Dendritic cell treated with granulocyte-macrophage colony-stimulating factor and Interleukin-4, amounts not matched to agents 40 ng/mL and 50 ng/mL, for 4 days (primary cell): ENCODE measurements around the gene GPSM1.

Experiments
- H3K27ac Mint-ChIP-seq: one replicate; pipeline ENCODE4 v1.8.0; 2022; ENCODE audit warnings: mild to moderate bottlenecking, mixed read lengths
- H3K27me3 Mint-ChIP-seq: one replicate; pipeline ENCODE4 v1.8.0; 2022; ENCODE audit warnings: mild to moderate bottlenecking, mixed read lengths
- H3K36me3 Mint-ChIP-seq: one replicate; pipeline ENCODE4 v1.8.0; 2022; ENCODE audit warnings: low read depth, mixed read lengths
- H3K4me1 Mint-ChIP-seq: one replicate; pipeline ENCODE4 v1.8.0; 2022; ENCODE audit warnings: low read depth, mixed read lengths
- H3K4me3 Mint-ChIP-seq: one replicate; pipeline ENCODE4 v1.8.0; 2022; ENCODE audit warnings: mild to moderate bottlenecking, moderate library complexity, mixed read lengths
- H3K9me3 Mint-ChIP-seq: one replicate; pipeline ENCODE4 v1.8.0; 2022; ENCODE audit warnings: mixed read lengths
- intact Hi-C: fragments of 100-400 bp; cut with micrococcal nuclease; formaldehyde crosslinking; loops from one replicate; pipeline ENCODE4 v1.15.0; 2022

The GPSM1 gene

DNA sequence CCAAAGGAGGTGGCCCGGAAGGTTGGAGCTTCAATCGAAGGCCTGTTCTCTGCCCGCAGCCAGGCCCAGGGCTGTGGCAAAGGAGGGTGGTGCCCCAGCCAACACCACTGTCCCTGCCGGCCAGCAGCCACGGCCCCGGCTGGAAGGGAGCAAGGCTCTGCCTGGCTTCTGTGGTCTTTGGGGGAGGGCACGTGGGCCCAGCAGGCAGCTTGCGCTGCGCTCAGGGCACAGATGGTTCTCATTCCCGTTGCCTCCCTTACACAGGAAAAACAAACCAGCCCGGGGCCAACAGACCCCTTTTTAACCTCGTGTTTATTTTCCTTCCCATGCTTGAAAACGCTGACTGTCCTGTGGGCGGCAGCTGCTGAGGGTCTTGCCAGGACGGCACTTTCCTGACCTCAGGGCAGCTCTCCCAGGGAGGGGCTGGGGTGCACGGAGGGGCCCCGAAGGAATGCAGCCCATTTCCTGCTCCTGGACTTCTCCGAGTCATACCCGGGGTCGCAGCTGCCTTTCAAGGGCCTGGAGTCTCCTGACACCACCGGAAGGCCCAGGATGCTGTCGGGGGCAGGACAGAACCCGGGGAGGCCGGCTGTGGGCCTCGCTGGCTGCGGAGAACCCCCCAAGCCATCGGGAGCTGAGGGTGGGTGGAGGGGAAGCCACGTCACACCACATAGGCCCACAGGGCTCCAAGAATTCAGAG lies 1.1 kb upstream of the GPSM1 start:
- H3K27ac Mint-ChIP-seq, result no peak overlapping the region
- peaks cover 13% of the 10 kb centered on the region for H3K4me1 Mint-ChIP-seq
- no peaks in the 10 kb centered on the region for H3K36me3 Mint-ChIP-seq
- H3K9me3 Mint-ChIP-seq, result no peaks in the 10 kb centered on the region
- intact Hi-C loops, result no loop called here
- H3K27me3 Mint-ChIP-seq, result peaks cover 42% of the 10 kb centered on the region
- H3K4me3 Mint-ChIP-seq, result no peak overlapping the region

DNA sequence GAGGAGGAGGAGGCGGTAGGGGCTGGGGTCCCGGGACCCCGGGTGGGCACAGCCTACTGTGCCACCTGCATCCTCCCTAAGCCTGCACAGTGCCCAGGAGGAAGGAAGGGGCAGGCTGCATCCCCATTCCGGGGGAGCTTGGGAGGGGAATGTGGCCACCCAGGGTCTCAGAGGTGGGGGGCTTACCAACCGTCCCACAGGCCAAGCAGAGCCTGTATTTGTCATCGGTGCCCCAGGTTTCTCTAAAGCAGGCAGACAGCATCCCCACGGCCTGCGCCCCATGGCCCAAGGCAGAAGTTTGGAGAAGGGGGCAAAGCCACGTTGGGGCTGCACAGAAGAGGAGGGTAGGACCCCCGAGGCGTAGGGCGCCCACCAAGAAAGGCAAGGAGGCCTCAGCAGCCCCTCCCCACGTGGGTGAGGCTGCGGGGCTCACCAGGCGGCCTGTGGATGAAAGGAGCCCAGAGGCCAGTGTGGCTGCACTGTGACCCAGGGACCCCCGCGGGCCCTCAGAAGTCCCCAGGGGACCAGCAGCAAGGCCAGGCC lies 507 bp upstream of the GPSM1 start:
- Mint-ChIP-seq H3K9me3 (no peaks in the 10 kb centered on the region), H3K27ac (no peak overlapping the region), H3K27me3 (peaks cover 42% of the 10 kb centered on the region), H3K36me3 (no peaks in the 10 kb centered on the region), H3K4me3 (peak overlapping the region; percentile 53), H3K4me1 (peaks cover 13% of the 10 kb centered on the region)
- intact Hi-C loops, result no loop called here

DNA sequence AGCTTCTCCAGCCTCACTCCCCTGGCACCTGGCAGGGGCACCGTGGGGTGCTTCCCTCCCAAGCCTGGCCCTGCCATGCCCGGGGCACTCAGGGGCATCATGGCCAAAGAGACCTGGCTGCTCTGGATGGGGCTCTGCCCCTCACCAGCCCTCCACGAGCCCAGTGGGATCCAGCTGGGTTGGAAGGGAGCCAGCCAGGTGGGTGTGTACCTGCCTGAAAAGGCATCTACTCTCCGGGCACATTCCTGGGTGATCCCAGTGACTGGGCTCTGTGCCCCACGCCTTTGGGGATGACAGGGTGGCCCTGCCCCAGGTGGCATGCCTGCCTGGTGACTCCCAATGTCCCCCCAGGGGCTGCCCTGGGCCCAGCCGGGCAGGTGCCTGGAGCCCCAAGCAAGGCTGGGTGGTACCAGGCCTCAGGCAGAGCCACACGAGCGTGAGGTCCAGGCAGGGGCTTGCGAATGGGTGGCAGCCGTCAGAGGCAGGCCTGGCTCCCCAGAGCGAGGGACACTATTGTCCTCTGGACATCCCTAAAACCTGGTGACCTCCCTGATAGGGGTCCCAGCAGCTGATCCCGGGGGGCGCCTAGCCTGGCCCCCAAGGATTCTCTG lies 777 bp downstream of the GPSM1 start:
- Mint-ChIP-seq H3K9me3 (no peaks in the 10 kb centered on the region), H3K4me1 (peaks cover 13% of the 10 kb centered on the region), H3K27ac (no peak overlapping the region), H3K4me3 (peak overlapping the region; percentile 39), H3K36me3 (no peaks in the 10 kb centered on the region), H3K27me3 (peaks cover 34% of the 10 kb centered on the region)
- intact Hi-C loops, result no loop called here

DNA sequence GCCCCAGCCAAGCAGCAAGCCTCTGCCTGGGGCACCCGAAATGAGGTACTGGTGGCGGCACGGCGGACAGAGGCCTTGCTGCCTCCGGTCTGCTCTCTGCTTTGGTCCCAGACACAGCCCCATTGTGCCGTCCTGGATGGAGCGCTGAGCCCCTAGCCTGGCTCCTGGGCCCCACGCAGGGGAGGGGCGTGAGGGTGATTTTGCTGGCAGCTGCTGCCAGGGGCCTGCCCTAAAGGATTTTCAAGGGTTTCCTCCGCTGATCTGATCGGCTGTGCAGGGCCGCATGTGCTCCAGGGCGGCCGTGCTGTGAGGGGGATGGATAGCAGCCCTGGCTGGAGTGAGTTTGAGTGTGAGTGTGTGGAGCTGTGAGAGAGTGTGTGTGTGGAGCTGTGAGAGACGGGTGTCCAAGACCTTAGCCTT lies 1.3 kb downstream of the GPSM1 start:
- Mint-ChIP-seq H3K4me3 (peak overlapping the region; percentile 39), H3K27ac (no peak overlapping the region), H3K36me3 (no peaks in the 10 kb centered on the region), H3K9me3 (no peaks in the 10 kb centered on the region), H3K4me1 (peaks cover 13% of the 10 kb centered on the region), H3K27me3 (peaks cover 30% of the 10 kb centered on the region)
- intact Hi-C loops, result no loop called here

DNA sequence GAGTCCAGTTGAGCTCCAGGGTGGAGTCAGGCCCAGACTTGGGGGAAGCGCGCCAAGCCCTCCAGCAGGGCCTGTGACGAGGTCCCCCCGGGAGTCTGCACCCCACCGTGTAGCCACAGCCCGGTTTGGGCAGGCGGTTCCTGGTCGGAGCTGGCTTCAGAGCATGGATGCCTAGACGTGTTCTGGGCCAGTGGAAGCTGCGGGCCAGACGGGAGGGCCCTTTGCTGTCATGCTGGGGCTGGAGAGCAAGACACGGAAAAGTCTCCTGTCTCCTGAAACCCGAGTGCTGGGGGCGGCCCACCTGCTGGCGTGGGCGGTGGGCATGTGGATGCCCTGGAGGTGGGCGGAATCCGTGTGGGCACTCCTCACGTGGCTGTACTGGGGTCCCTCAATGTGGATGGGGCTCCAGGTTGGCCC lies 1.9 kb downstream of the GPSM1 start:
- intact Hi-C loops, result no loop called here
- Mint-ChIP-seq H3K4me3 (no peak overlapping the region), H3K27me3 (peaks cover 27% of the 10 kb centered on the region)

DNA sequence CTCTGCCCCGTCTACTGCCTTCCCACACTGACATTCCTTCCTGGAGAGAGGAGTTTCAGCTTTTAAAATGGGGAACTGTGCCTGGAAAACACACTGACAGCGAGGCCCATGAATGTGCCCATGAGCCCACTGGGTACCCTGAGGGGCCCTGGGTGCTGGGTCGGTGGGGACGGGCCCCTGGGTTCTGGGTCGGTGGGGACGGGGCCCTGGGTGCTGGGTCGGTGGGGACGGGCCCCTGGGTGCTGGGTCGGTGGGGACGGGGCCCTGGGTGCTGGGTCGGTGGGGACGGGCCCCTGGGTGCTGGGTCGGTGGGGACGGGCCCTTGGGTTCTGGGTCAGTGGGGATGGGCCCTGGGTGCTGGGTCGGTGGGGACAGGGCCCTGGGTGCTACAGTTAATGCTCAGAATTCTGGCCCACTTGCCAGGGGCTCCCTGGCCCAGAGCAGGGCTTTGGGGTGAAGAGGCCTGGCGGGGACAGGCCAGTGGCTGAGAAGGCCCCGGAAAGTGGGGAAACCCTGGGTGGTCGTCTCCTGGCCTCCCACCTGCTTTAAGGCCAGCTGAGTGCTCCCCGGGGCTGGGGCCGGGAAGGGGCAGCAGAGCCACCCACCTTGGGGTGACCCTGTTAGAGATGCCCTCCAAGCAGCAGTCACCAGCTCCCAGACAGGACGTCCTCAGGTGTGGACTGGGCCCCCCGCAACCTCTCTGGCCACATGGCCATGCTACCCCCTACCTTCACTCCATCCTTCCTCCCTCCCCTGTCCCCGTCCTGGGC lies 2.5 kb downstream of the GPSM1 start:
- Mint-ChIP-seq H3K27ac (no peak overlapping the region), H3K9me3 (no peaks in the 10 kb centered on the region)

More for the DNA sequence above, 1.9 kb downstream of the GPSM1 start:
- peaks cover 13% of the 10 kb centered on the region for H3K4me1 Mint-ChIP-seq
- H3K27ac Mint-ChIP-seq, result no peak overlapping the region
- H3K9me3 Mint-ChIP-seq, result no peaks in the 10 kb centered on the region
- H3K36me3 Mint-ChIP-seq, result no peaks in the 10 kb centered on the region

DNA sequence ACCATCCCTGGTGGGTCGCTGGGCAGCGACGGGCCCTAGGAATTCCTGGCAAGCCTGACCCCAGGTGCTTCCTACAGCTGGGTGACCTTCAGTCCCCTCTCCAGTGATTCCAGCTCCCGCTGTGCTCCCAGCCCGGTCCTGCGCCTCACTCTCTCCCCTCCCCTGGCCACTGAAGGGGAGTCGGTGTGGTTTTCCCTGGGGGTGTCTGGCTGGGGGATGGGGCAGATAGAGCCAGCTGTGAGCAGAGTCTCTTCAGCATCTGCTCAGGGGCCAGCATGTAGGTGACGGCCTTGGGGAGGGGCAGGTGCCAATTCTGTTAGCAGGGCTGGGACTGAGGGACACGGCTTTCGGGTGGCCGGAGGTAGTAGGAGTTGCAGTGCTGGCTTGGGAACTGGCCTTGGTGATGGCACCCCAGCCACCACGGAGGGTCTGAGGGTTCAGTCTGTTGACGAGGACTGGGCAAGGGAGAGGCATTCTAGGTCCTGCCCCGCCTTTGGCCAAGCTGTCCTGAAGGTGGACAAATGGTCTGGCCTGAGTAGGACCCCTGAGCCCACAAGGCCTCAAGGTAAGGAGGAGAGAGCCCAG lies 3.2 kb downstream of the GPSM1 start:
- Mint-ChIP-seq H3K27me3 (peaks cover 22% of the 10 kb centered on the region), H3K4me3 (no peak overlapping the region), H3K9me3 (no peaks in the 10 kb centered on the region), H3K27ac (no peak overlapping the region), H3K36me3 (no peaks in the 10 kb centered on the region), H3K4me1 (peaks cover 13% of the 10 kb centered on the region)
- intact Hi-C loops, result no loop called here

More for the DNA sequence above, 2.5 kb downstream of the GPSM1 start:
- Mint-ChIP-seq H3K4me3 (no peak overlapping the region), H3K36me3 (no peaks in the 10 kb centered on the region), H3K4me1 (peaks cover 13% of the 10 kb centered on the region), H3K27me3 (peaks cover 27% of the 10 kb centered on the region)
- intact Hi-C loops, result no loop called here

DNA sequence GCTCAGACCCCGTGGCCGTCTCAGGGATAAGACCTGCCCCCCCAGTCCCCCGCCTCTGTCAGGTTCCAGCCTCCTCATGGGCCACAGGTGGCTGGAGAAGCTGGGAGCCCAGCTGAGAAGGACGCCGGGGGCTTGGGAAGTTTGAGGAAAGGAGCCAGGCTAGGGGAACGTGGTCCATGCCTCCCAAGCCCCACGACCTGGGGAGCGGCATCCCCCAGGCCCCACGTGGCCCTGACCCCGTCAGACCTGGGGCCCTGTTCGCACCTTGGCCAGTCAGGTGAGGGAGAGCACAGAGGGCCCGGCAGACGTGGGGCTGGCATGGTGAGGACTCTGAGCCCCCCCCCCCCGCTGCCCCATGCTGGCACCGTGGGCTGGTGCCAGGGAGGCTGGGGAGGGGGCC lies 3.7 kb downstream of the GPSM1 start:
- Mint-ChIP-seq H3K36me3 (no peaks in the 10 kb centered on the region), H3K9me3 (no peaks in the 10 kb centered on the region)

DNA sequence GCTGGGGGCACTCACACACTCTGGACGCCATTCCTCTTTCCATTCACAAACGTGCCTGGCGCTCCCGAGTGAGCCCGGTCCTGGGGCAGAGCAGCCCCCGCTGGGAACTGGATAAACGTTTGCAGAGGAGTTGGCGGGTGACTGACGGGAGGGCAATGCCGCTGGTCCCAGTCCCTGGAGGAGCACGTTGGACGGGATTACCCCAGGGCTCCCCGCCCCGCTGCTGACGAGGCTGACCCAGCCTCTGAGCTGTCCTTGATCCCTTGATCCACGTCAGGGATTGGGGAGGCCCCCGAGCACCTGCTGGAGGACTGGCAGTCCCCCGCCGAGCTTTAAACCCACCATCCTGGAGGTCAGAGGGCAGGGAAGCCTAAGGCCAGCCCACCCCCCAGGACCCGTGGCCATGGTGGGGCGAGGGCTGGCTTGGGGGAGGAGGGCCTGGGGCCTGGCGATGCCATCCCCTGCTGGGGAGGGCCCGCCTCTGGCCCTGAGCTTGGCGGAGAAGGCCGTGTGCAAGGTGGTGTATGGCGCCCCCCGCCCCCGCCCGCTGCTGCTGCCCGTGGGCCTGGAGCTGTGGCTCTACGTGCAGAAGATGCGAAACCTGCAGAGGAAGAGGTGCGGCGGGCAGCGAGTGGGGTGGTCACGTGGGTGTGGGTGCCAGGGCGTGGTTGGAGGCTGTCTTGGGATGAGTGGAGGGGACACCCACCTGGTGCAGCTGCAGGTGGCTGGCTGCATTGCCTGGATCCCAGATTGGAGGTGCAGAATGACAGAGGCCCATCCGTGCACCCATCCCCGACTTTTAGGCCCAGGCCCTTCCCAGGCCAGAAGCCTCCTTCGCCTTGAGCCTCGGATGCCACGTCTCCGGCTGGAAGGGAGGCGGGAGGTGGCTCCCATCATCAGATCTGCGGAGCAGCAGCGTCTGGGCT lies 4.5 kb downstream of the GPSM1 start:
- Mint-ChIP-seq H3K27ac (no peak overlapping the region), H3K4me1 (peaks cover 7% of the 10 kb centered on the region), H3K9me3 (no peaks in the 10 kb centered on the region), H3K27me3 (peaks cover 9% of the 10 kb centered on the region), H3K4me3 (no peak overlapping the region), H3K36me3 (peaks cover under 1% of the 10 kb centered on the region)
- intact Hi-C loops, result no loop called here

More for the DNA sequence above, 3.7 kb downstream of the GPSM1 start:
- H3K4me1 Mint-ChIP-seq, result peaks cover 13% of the 10 kb centered on the region
- H3K27ac Mint-ChIP-seq, result no peak overlapping the region
- no peak overlapping the region for H3K4me3 Mint-ChIP-seq
- intact Hi-C loops, result no loop called here
- H3K27me3 Mint-ChIP-seq, result peaks cover 17% of the 10 kb centered on the region

DNA sequence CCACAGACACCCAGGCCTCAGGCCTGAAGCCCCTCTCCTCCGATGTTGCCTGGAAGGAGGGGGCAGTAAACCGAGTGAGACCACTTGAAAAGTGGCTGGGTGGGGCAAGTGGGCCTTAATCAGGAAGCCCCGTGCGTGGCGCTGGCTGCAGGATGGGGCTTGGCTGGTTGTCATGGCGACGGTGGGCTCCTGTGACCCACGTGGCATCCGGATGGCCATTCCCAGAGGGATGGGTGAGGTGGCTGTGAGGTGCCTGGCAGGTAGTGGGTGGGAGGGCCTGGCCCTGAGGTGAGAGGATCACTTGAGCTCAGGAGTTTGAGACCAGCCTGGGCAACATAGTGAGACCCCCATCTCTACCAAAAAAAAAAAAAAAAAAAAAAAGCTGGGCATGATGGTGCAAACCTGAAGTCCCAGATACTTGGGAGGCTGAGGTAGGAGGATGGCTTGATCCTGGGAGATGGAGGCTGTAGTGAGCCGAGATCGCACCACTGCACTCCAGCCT lies 5.2 kb downstream of the GPSM1 start:
- Mint-ChIP-seq H3K27me3 (peaks cover 7% of the 10 kb centered on the region), H3K27ac (no peak overlapping the region), H3K4me3 (no peak overlapping the region), H3K36me3 (peaks cover 7% of the 10 kb centered on the region), H3K4me1 (peaks cover 6% of the 10 kb centered on the region), H3K9me3 (no peaks in the 10 kb centered on the region)
- intact Hi-C loops, result no loop called here

DNA sequence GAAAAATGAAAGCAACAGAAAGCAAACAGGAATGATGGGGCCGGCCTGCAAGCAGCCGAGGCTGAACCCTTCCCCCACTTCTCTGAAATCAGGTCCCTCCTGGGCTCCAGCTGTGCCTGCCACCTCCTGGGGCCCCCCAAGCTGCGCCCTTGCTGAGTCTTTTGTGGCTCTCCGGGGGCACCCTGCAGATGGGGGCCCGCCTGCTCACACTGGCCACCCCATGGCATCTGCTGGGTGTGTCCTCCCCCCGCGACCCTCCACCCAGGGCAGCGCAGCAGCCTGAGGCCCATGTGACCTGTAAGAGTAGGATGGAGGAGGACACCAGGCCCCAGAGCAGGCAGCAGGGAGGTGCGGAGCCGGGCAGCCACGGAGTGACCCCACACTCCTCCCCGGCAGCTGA lies 5.7 kb downstream of the GPSM1 start:
- peaks cover 5% of the 10 kb centered on the region for H3K27me3 Mint-ChIP-seq
- H3K4me1 Mint-ChIP-seq, result peaks cover 6% of the 10 kb centered on the region
- no peak overlapping the region for H3K4me3 Mint-ChIP-seq
- peaks cover 12% of the 10 kb centered on the region for H3K36me3 Mint-ChIP-seq
- H3K27ac Mint-ChIP-seq, result no peak overlapping the region
- no peaks in the 10 kb centered on the region for H3K9me3 Mint-ChIP-seq
- intact Hi-C loops, result no loop called here

DNA sequence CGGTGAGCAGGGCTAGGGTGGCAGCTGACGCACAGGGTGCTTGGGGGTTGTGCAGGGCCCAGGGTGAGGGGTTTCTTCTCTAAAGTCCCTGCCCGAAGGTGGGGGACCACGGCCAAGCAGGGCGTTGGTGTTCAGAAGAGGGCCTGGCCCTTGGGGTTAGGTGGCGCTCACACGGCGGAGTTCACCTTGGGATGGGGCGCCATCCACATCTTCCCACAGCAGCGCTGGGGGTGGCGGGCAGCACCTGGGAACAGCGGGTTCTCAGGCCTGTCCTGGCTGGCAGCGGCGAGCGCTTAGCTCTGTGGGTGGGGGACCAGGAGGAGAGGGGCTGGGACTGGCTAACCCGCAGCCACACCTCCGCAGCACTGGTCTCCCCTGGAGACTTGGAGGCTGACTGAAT lies 6.1 kb downstream of the GPSM1 start:
- intact Hi-C loops, result no loop called here
- H3K4me3 Mint-ChIP-seq, result no peak overlapping the region
- no peaks in the 10 kb centered on the region for H3K9me3 Mint-ChIP-seq
- H3K36me3 Mint-ChIP-seq, result peaks cover 13% of the 10 kb centered on the region
- H3K27me3 Mint-ChIP-seq, result peaks cover 4% of the 10 kb centered on the region
- peaks cover 5% of the 10 kb centered on the region for H3K4me1 Mint-ChIP-seq
- no peak overlapping the region for H3K27ac Mint-ChIP-seq

DNA sequence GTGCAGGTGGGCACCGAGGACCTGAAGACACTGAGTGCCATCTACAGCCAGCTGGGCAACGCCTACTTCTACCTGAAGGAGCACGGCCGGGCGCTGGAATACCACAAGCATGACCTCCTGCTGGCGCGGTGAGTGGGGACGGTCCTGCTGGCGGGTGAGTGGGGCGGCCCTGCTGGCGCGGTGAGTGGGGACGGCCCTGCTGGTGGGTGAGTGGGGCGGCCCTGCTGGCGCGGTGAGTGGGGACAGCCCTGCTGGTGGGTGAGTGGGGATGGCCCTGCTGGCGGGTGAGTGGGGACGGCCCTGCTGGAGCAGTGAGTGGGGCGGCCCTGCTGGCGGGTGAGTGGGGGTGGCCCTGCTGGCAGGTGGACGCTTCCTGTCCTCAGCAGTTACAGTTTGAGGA lies 7.2 kb downstream of the GPSM1 start:
- Mint-ChIP-seq H3K36me3 (peaks cover 13% of the 10 kb centered on the region), H3K27me3 (no peaks in the 10 kb centered on the region), H3K4me1 (peaks cover 5% of the 10 kb centered on the region), H3K4me3 (no peak overlapping the region), H3K27ac (no peak overlapping the region), H3K9me3 (no peaks in the 10 kb centered on the region)
- intact Hi-C loops, result no loop called here
